ENCODE measurements around the gene ATP8A2. TPM values are rescaled to one million over a fixed set of nuclear protein-coding genes. Genes with fewer than 3 reads are reported as not detected.

The ATP8A2 gene
- total and polyA plus RNA-seq, 9 of the 15 experiments (the other 6 are each of a cell fraction or from before 2014, with no cell fraction given): under 0.01 to 0.33 (median 0.06) TPM; not detected in 4

GRCh38 chr13:25977671-25978070, 605.9 kb downstream of the ATP8A2 start (continued):
- no peak for TF ChIP-seq AFF1 (IDR thresholded peaks at IDR 0.05; ENCODE audit: low read depth in 1 of 2, partially characterized antibody in 2 of 2)
- no peak for TF ChIP-seq CEBPG (CRISPR knock-in tag; IDR thresholded peaks at IDR 0.05)
- TF ChIP-seq CEBPG (tag; conservative IDR thresholded peaks at IDR 0.05 in 1 of 2, IDR thresholded peaks at IDR 0.05 in 1 of 2): no peak
- no peak for TF ChIP-seq ARID1B (IDR thresholded peaks at IDR 0.05)

GRCh38 chr13:25978961-25979360, 607.2 kb downstream of the ATP8A2 start:
- Histone ChIP-seq H3K9me3 (replicated peaks; ENCODE audit: control insufficient read depth, insufficient read depth, low read depth, low read length) (no peaks in the 10 kb centered on the region), H3K4me3 (no peak overlapping the region), H4K20me1 (replicated peaks; ENCODE audit: control insufficient read depth, insufficient read depth, low read length) (no peaks in the 10 kb centered on the region), H3K27me3 (ENCODE audit: control insufficient read depth in 2 of 2, insufficient read depth in 2 of 2, low read length in 2 of 2) (peaks cover 0 to 11% of the 10 kb centered on the region in 2 experiments; a peak in 3 of 5 replicates), H3K79me2 (ENCODE audit: control insufficient read depth, insufficient read depth, low read length) (no peaks in the 10 kb centered on the region), H3K27ac (ENCODE audit: extremely low read depth, low read depth, low read length) (no peak overlapping the region), H3K36me3 (ENCODE audit: control insufficient read depth, insufficient read depth, low read length) (no peaks in the 10 kb centered on the region), H2AFZ (ENCODE audit: low read depth, low read length) (no peak overlapping the region), H3K9ac (ENCODE audit: insufficient read depth in 1 of 2, low read depth in 2 of 2, low read length in 2 of 2) (no peak overlapping the region), H3K9me1 (ENCODE audit: control insufficient read depth, insufficient read depth, low read length) (no peaks in the 10 kb centered on the region), H3K4me2 (ENCODE audit: insufficient read depth, low read length) (no peak overlapping the region), H3K4me1 (replicated peaks in 1 of 2; ENCODE audit: control insufficient read depth in 2 of 2, insufficient read depth in 2 of 2, low read length in 2 of 2) (no peaks in the 10 kb centered on the region)
- TF ChIP-seq MIER1 (IDR thresholded peaks at IDR 0.05; ENCODE audit: low read depth) (no peak), NCOR1 (IDR thresholded peaks at IDR 0.05) (no peak)
- WGBS (ENCODE audit: insufficient coverage, low coverage, missing lambda C conversion rate): 4% methylated on average over 2 of the region's 2 CpGs
- no peak for ATAC-seq
- POLR2A ChIA-PET: no interaction called here
- no peak for DNase-seq (ENCODE audit: extremely low read depth in 1 of 4, low spot score in 3 of 4)
- in situ Hi-C loops (cut with MboI): no loop called here
- BruUV-seq (replicated peaks): no TSS peak
- intact Hi-C loops (cut with micrococcal nuclease): no loop called here
- FAIRE-seq: no peak
- CTCF ChIA-PET (ENCODE audit: low intra/inter-chr PET ratio): no interaction called here

Data from K562 (cell line).